WTC11 (cell line): Measurements from ENCODE around the gene DAP3. TPM values are rescaled to one million over a fixed set of nuclear protein-coding genes. Genes with fewer than 3 reads are reported as not detected.
"Not testable (repeated sequence)": the region's sequence is repeated elsewhere in the genome, so short reads cannot be mapped to it uniquely, and the experiment has no call there.

ENCODE experiments used
- ATAC-seq: fragments of 200-7000 bp; cut with Tn5 transposase; 2 replicates; pipeline ENCODE4 v1.10.0; 2021; ENCODE audit warnings: mild to moderate bottlenecking, moderate library complexity
- CTCF ChIA-PET: fragments of 300-600 bp; sonication (Branson Sonifier 250); formaldehyde crosslinking; loops from one replicate; lab custom pipeline; 2021; ENCODE audit warnings: antibody characterized with exemption; lab: Charles Lee
- POLR2A ChIA-PET: fragments of 350-600 bp; sonication (Branson Sonifier 250); formaldehyde crosslinking; loops from one replicate; lab custom pipeline; 2021; ENCODE audit warnings: antibody characterized with exemption; lab: Charles Lee
- DNase-seq: peaks from one replicate; pipeline ENCODE4 v3.0.0; 2021; ENCODE audit warnings: low spot score
- H3K27ac Mint-ChIP-seq: 2 replicates; pipeline ENCODE4 v1.8.0; 2021; ENCODE audit warnings: mixed read lengths
- H3K27me3 Mint-ChIP-seq: 2 replicates; pipeline ENCODE4 v1.8.0; 2021; ENCODE audit warnings: low read depth, mild to moderate bottlenecking, moderate library complexity, mixed read lengths
- H3K36me3 Mint-ChIP-seq: 2 replicates; pipeline ENCODE4 v1.8.0; 2021; ENCODE audit warnings: mixed read lengths
- H3K4me1 Mint-ChIP-seq: 2 replicates; pipeline ENCODE4 v1.8.0; 2022; ENCODE audit warnings: mixed read lengths
- H3K4me3 Mint-ChIP-seq: 2 replicates; pipeline ENCODE4 v1.8.0; 2021; ENCODE audit warnings: mild to moderate bottlenecking, moderate library complexity, mixed read lengths
- H3K9me3 Mint-ChIP-seq: 2 replicates; pipeline ENCODE4 v1.8.0; 2021; ENCODE audit warnings: mixed read lengths
- ARID4B ChIP-seq: sonication (generic); formaldehyde crosslinking; IDR thresholded peaks from 2 replicates; pipeline ENCODE4 v1.8.0; 2023; ENCODE audit warnings: missing genetic modification reagents, mild to moderate bottlenecking, borderline replicate concordance
- ATF3 ChIP-seq: sonication (generic); formaldehyde crosslinking; conservative IDR thresholded peaks from 2 replicates; pipeline ENCODE4 v1.8.1; 2022; ENCODE audit warnings: mild to moderate bottlenecking, missing genetic modification reagents
- CBFB ChIP-seq: sonication (generic); formaldehyde crosslinking; IDR thresholded peaks from 2 replicates; pipeline ENCODE4 v1.8.1; 2022; ENCODE audit warnings: mild to moderate bottlenecking, low read depth, missing genetic modification reagents
- CDX4 ChIP-seq: fragments of 250-450 bp; sonication (Bioruptor Pico); IDR thresholded peaks from 2 replicates; pipeline ENCODE4 v1.9.0; 2021; ENCODE audit warnings: moderate library complexity, mild to moderate bottlenecking, inconsistent platforms, borderline replicate concordance
- CTCF ChIP-seq: fragments of 200-600 bp; IDR thresholded peaks from 2 replicates; pipeline ENCODE4 v1.8.0; 2022; ENCODE audit warnings: antibody characterized with exemption
- E2F1 ChIP-seq: sonication (generic); formaldehyde crosslinking; IDR thresholded peaks from 2 replicates; pipeline ENCODE4 v1.8.0; 2022; ENCODE audit warnings: mild to moderate bottlenecking, missing genetic modification reagents
- ELF4 ChIP-seq: sonication (generic); formaldehyde crosslinking; IDR thresholded peaks from 2 replicates; pipeline ENCODE4 v1.8.1; 2022; ENCODE audit warnings: low read depth, mild to moderate bottlenecking, moderate library complexity, missing genetic modification reagents
- ERG ChIP-seq: fragments of 250-450 bp; sonication (Bioruptor Pico); IDR thresholded peaks from 2 replicates; pipeline ENCODE4 v1.8.0; 2021; ENCODE audit warnings: mild to moderate bottlenecking
- ESRRA ChIP-seq: sonication (generic); formaldehyde crosslinking; IDR thresholded peaks from 2 replicates; pipeline ENCODE4 v1.8.1; 2022; ENCODE audit warnings: mild to moderate bottlenecking, missing genetic modification reagents, borderline replicate concordance
- HMGA2 ChIP-seq: fragments of 250-450 bp; sonication (Bioruptor Pico); IDR thresholded peaks from 2 replicates; pipeline ENCODE4 v1.4.0; 2021; ENCODE audit warnings: mild to moderate bottlenecking, moderate library complexity
- MXD4 ChIP-seq: fragments of 250-450 bp; sonication (Bioruptor Pico); IDR thresholded peaks from 2 replicates; pipeline ENCODE4 v1.8.0; 2021; ENCODE audit warnings: mild to moderate bottlenecking, moderate library complexity, borderline replicate concordance
- NR3C1 ChIP-seq: sonication (generic); formaldehyde crosslinking; conservative IDR thresholded peaks from 2 replicates; pipeline ENCODE4 v1.8.1; 2023; ENCODE audit warnings: low read depth, mild to moderate bottlenecking, missing genetic modification reagents
- RORB ChIP-seq: fragments of 250-450 bp; sonication (Bioruptor Pico); IDR thresholded peaks from 2 replicates; pipeline ENCODE4 v1.9.0; 2021; ENCODE audit warnings: mild to moderate bottlenecking
- ZNF219 ChIP-seq: sonication (generic); formaldehyde crosslinking; IDR thresholded peaks from 2 replicates; pipeline ENCODE4 v1.8.0; 2023; ENCODE audit warnings: missing genetic modification reagents, mild to moderate bottlenecking, borderline replicate concordance
- ZNF396 ChIP-seq: fragments of 250-450 bp; sonication (Bioruptor Pico); IDR thresholded peaks from 2 replicates; pipeline ENCODE4 v1.8.0; 2021; ENCODE audit warnings: mild to moderate bottlenecking, moderate library complexity, borderline replicate concordance
- ZSCAN18 ChIP-seq: fragments of 250-450 bp; sonication (Bioruptor Pico); IDR thresholded peaks from 2 replicates; pipeline ENCODE4 v2.1.2; 2022; ENCODE audit warnings: mild to moderate bottlenecking, moderate library complexity
- total RNA-seq: library from RNA; stranded (reverse); gene quantifications from 3 replicates; pipeline ENCODE4 v1.2.3, GENCODE V29; 2021

DAP3 gene
- total RNA-seq, 1 experiment from 2014 or later, result 109 TPM

GRCh38 chr1:155681776-155682175, 7.1 kb upstream of the DAP3 start:
- no peak overlapping the region for H3K27ac Mint-ChIP-seq
- TF ChIP-seq CTCF (no peak), CBFB (CRISPR knock-in tag) (no peak), ERG (CRISPR knock-in tag) (no peak), RORB (CRISPR knock-in tag) (no peak), ATF3 (CRISPR knock-in tag) (no peak), E2F1 (CRISPR knock-in tag) (no peak), ELF4 (CRISPR knock-in tag) (no peak)
- TF ChIP-seq, all 79 proteins: peak for 0
- no peak overlapping the region for H3K4me3 Mint-ChIP-seq
- ATAC-seq (no peak), DNase-seq (no peak)
- peaks cover 32% of the 10 kb centered on the region for H3K36me3 Mint-ChIP-seq
- ChIA-PET POLR2A (no interaction called here), CTCF (no interaction called here)
- no peaks in the 10 kb centered on the region for H3K27me3 Mint-ChIP-seq
- H3K9me3 Mint-ChIP-seq, result no peaks in the 10 kb centered on the region
- peaks cover 8% of the 10 kb centered on the region for H3K4me1 Mint-ChIP-seq

GRCh38 chr1:155687705-155688323, 1.1 kb upstream of the DAP3 start:
- DNase-seq, result peak; percentile 63
- CTCF ChIA-PET, POLR2A ChIA-PET, H3K27me3 Mint-ChIP-seq: not testable (repeated sequence)
- Mint-ChIP-seq H3K27ac (0 out of 2 replicates have a peak overlapping the region, but pooled peaks have one; percentile 53), H3K4me1 (peaks cover 26% of the 10 kb centered on the region), H3K36me3 (peaks cover 33% of the 10 kb centered on the region), H3K4me3 (peak overlapping the region; percentile 98), H3K9me3 (peaks cover 19% of the 10 kb centered on the region)
- ATAC-seq, result peak; percentile 30
- TF ChIP-seq ARID4B, result peak; percentile 89; the same call in 1 of the 2 replicates

- Mint-ChIP-seq H3K27me3 (no peaks in the 10 kb centered on the region), H3K4me3 (peak within 1 kb of the TSS; percentile 98), H3K27ac (peak within 1 kb of the TSS; percentile 91), H3K4me1 (peaks cover 26% of the 10 kb centered on the region), H3K36me3 (peaks cover 40% of the 10 kb centered on the region), H3K9me3 (peaks cover 19% of the 10 kb centered on the region)
- ChIA-PET CTCF (no interaction called here), POLR2A (no interaction called here)
- DNase-seq, result peak; percentile 80
- ATAC-seq, result peak; percentile 80
- TF ChIP-seq HMGA2 (no peak), ZSCAN18 (CRISPR knock-in tag) (no peak), ZNF219 (CRISPR knock-in tag) (no peak), ZNF396 (no peak), ESRRA (CRISPR knock-in tag) (no peak), NR3C1 (CRISPR knock-in tag) (no peak), MXD4 (no peak), CDX4 (no peak)
These were observed 389 bp upstream of the DAP3 start, which contains the start of gene YY1AP1 for GRCh38 chr1:155688324-155689080. YY1AP1 (minus strand) TSS chr1:155688774; CDS start chr1:155680436, 8,338 bp downstream.
